Small intestine (tissue), 7 donors: ENCODE results near the gene TMSB15C. TPM values are rescaled to one million over a fixed set of nuclear protein-coding genes. Genes with fewer than 3 reads are reported as not detected.
"Not testable (repeated sequence)": the region's sequence is repeated elsewhere in the genome, so short reads cannot be mapped to it uniquely, and the experiment has no call there.

Source experiments
- DNase-seq, 2 donors: peaks; one replicate each; pipeline versions ENCODE4 v3.0.0 to v3.0.0-alpha.2; 2013
- FAIRE-seq: peaks from 2 replicates; lab custom pipeline; 2012; peaks lifted over from hg19 to GRCh38; lab: Jason Lieb, UNC
- H3K27ac ChIP-seq, 3 donors: one replicate each; pipeline ENCODE4 v1.5.1; 2013; ENCODE audit warnings: low read length in 2 of 3, mild to moderate bottlenecking in 2 of 3, control low read depth in 1 of 3, inconsistent platforms in 1 of 3, low read depth in 1 of 3, moderate library complexity in 1 of 3
- H3K27me3 ChIP-seq, 3 donors: one replicate each; pipeline ENCODE4 v1.6.1; 2013; ENCODE audit warnings: low read length in 3 of 3, inconsistent platforms in 1 of 3; ENCODE audit not compliant: control insufficient read depth in 3 of 3, insufficient read depth in 3 of 3
- H3K36me3 ChIP-seq, 3 donors: one replicate each; pipeline ENCODE4 v1.6.1; 2013; ENCODE audit warnings: low read length in 3 of 3, inconsistent platforms in 1 of 3, low read depth in 1 of 3, mild to moderate bottlenecking in 1 of 3, moderate library complexity in 1 of 3; ENCODE audit not compliant: control insufficient read depth in 3 of 3, insufficient read depth in 2 of 3
- H3K4me1 ChIP-seq, 3 donors: one replicate each; pipeline ENCODE4 v1.6.1; 2013; ENCODE audit warnings: low read length in 2 of 3, inconsistent platforms in 1 of 3, low read depth in 1 of 3, mild to moderate bottlenecking in 1 of 3, moderate library complexity in 1 of 3; ENCODE audit not compliant: control insufficient read depth in 3 of 3, insufficient read depth in 2 of 3
- H3K4me3 ChIP-seq, 3 donors: one replicate each; pipeline ENCODE4 v1.5.1; 2013; ENCODE audit warnings: low read length in 3 of 3, control low read depth in 1 of 3, inconsistent platforms in 1 of 3, low read depth in 1 of 3, mild to moderate bottlenecking in 1 of 3, moderate library complexity in 1 of 3
- H3K9me3 ChIP-seq, 2 donors: one replicate each; pipeline ENCODE4 v1.6.1; 2013; ENCODE audit warnings: low read depth in 1 of 2, low read length in 1 of 2; ENCODE audit not compliant: control insufficient read depth in 2 of 2, insufficient read depth in 1 of 2
- WGBS, 3 donors: extraction: QIAGEN DNeasy Blood & Tissue Kit; methylation state at CpG; one replicate each; pipeline ENCODE4 v1.1.7; 2013; 5-methylcytosine and 5-hydroxymethylcytosine counted together
- polyA plus RNA-seq, 4 donors: library from polyadenylated mRNA; stranded (reverse) in 3 of 4; unstranded in 1 of 4; fragments of 200-250 nt in 3 of 4; fragments of 120-200 nt in 1 of 4; gene quantifications; one replicate each; pipeline versions ENCODE4 v1.2.1 to v1.2.3, GENCODE V29; 2013
- donor health status: healthy with polysubstance abuse.
- donor health status: control.
- donor health status: control.
- donor health status: Bipolar disorder and iron deficiency.
- donor health status: healthy.

Gene TMSB15C
- polyA plus RNA-seq, 4 donors, result 0.54 to 2.9 TPM; not detected in 2

DNA sequence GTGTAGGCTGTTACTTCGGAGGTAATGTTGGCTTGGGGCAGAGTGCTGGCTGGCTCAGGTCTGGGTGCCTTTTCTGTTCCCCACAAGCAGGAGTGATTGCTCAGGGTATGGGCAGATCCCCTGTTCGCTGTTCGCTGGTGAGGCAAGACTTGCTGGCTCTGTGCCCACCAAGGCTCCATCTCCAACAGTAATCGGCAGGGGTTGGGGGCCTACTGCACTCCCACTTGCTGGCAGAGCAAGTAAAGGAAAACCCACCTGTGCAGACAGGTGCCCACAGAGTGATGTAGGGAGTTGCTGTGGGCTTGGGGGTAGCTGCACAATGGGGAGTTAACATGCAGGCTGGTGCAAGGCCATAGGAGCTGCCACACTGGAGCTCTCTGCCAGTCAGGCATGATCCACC lies 8.0 kb upstream of the TMSB15C start:
- Histone ChIP-seq H3K4me3 (no peak overlapping the region), H3K9me3 (no peaks in the 10 kb centered on the region), H3K36me3 (no peaks in the 10 kb centered on the region), H3K27me3 (no peaks in the 10 kb centered on the region), H3K4me1 (no peaks in the 10 kb centered on the region), H3K27ac (no peak overlapping the region)
- FAIRE-seq (no peak), DNase-seq (no peak)
- 65 to 86% (median 74%) methylated on average over 4 of the region's 4 CpGs for WGBS, 3 donors

DNA sequence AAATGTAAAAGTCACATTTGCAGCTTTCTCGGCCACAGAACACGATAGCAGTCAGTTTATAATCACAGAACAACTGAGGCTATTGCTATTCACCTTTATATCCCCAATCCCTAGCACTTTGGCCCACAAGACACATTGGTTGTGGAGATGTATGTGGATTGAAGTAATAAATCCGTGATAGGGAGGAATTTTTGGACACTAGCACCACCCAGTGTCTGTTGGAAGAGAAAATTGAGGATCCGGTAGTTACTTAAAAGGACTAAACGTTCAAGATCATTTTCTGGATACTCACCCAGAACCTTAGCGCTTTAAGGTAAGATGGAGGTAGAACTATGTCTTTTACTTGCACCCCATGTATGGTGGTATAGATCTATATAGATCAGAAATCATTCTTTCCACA lies 1.8 kb upstream of the TMSB15C start:
- H3K9me3 ChIP-seq, FAIRE-seq, DNase-seq, H3K4me3 ChIP-seq, H3K4me1 ChIP-seq, H3K36me3 ChIP-seq, H3K27ac ChIP-seq, H3K27me3 ChIP-seq: not testable (repeated sequence)
- WGBS, 3 donors, result no CpG with 5 or more reads among the region's 6 CpGs

DNA sequence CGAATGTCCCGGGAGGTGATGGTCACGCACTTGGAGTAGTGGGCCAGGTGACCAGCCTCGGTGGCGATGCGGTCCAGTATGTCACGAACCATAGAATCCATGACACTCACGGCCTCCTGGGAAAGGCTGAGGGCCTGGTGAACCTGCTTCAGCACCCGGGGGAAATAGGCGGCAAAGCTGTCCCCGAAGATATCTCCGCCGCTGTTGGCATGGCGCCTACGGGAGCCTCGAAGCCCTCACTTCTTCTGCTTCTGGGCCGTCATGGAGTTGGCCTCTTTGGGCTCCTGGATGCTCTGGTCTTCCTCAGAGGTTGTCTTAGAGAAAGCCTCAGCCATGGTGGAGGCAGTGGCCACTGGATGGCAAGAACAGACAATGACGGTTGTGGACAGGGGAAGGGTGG lies 13.4 kb downstream of the TMSB15C start:
- FAIRE-seq, DNase-seq: not testable (repeated sequence)

DNA sequence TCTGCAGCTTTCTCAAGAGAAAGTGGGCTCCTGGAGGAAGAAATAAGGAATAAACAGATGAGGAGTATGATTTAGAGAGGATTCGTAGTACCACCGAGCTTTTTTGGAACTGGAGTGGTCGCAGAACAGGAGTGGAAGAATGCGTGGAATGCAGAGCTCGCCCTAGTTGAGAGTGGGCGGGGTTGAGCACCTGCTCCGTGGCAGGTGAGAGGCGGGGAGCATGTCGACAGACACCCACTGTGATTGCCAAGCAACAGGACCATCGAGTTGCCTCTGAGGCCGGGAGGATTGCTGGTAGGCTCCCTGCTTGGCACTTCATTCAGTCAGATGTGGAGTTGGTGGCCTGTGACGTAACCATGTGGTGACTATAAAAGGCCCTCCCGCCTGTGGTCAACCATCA lies 21.1 kb downstream of the TMSB15C start:
- H3K4me1 ChIP-seq, H3K27me3 ChIP-seq, H3K4me3 ChIP-seq, DNase-seq, H3K27ac ChIP-seq, H3K36me3 ChIP-seq, FAIRE-seq, H3K9me3 ChIP-seq: not testable (repeated sequence)
- WGBS, 3 donors, result no CpG with 5 or more reads among the region's 13 CpGs

More for the DNA sequence above, 13.4 kb downstream of the TMSB15C start:
- 96 to 100% (median 97%) methylated on average over 5 to 10 of the region's 18 CpGs for WGBS, 3 donors
- not testable (repeated sequence) for H3K36me3 ChIP-seq, H3K4me3 ChIP-seq, H3K4me1 ChIP-seq, H3K27ac ChIP-seq, H3K9me3 ChIP-seq, H3K27me3 ChIP-seq

DNA sequence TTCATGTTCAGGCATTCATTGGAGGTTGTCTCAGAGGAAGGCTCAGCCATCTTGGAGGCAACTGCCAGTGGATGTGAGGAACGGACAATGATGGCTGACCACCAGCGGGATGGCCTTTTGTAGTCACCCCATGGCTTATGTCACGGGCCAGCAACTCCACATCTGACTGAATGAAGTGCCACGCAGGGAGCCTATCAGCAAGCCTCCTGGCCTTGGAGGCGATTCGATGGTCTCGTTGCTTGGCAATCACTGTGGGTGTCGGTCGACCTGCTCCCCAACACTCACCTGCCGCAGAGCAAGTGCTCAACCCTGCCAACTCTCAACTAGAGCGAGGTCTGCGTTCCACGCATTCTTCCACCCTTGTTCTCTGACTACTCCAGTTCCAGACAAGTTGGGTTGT lies 28.9 kb downstream of the TMSB15C start:
- H3K36me3 ChIP-seq, result no peaks in the 10 kb centered on the region
- no peak overlapping the region for H3K4me3 ChIP-seq
- DNase-seq (no peak), FAIRE-seq (no peak)
- no peaks in the 10 kb centered on the region for H3K4me1 ChIP-seq
- no peak overlapping the region for H3K27ac ChIP-seq
- WGBS, 3 donors, result 86 to 92% (median 88%) methylated on average over 12 to 13 of the region's 13 CpGs
- no peaks in the 10 kb centered on the region for H3K9me3 ChIP-seq
- no peaks in the 10 kb centered on the region for H3K27me3 ChIP-seq

DNA sequence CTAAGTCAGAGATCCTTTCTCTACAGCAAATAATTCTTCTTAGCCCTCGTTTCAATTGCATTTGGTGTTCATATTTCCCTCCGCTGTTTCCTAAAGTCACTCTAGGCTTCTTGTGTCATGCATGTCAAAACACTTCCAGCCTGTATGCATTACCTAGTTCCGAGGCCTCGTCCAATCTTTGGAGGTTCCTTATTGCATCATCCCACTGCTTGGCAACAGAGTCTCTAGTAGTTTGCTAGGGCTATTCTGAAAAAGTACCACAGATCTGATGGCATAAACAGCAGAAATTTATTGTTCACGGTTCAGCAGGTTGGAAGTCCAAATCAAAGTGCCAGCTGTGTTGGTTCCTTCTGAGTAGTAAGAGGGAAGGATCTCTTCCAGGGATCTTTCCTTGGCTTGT lies 30.4 kb downstream of the TMSB15C start:
- DNase-seq, result no peak
- no peaks in the 10 kb centered on the region for H3K9me3 ChIP-seq
- H3K36me3 ChIP-seq, result no peaks in the 10 kb centered on the region
- no peaks in the 10 kb centered on the region for H3K27me3 ChIP-seq
- H3K4me1 ChIP-seq, result no peaks in the 10 kb centered on the region
- no peak overlapping the region for H3K4me3 ChIP-seq
- WGBS, 3 donors, result 69 to 84% (median 75%) methylated on average over 5 of the region's 5 CpGs
- no peak overlapping the region for H3K27ac ChIP-seq
- no peak for FAIRE-seq

DNA sequence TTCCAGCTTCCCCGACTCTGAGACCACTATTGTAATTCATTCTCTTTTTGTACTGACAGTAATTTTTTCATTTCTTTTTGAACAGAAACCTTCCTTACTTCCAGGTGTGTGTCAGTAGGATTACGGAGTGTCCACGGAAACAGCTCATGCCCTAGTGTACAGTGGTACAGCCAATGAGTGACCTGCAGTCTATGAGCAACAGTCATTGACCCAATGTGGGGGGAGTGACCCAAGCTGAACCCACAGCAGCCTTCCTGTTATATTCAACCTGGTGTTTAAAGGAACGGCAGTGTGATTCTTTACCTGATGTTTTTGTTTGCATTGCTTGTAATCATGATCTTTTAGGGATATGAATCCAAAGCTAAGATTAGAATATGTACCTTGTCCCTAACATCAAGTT lies 35.0 kb downstream of the TMSB15C start:
- FAIRE-seq (no peak), DNase-seq (no peak)
- no peaks in the 10 kb centered on the region for H3K36me3 ChIP-seq
- H3K4me1 ChIP-seq, result no peaks in the 10 kb centered on the region
- no peaks in the 10 kb centered on the region for H3K27me3 ChIP-seq
- 49 to 77% (median 72%) methylated on average over 4 of the region's 4 CpGs for WGBS, 3 donors
- no peak overlapping the region for H3K27ac ChIP-seq
- no peaks in the 10 kb centered on the region for H3K9me3 ChIP-seq
- H3K4me3 ChIP-seq, result no peak overlapping the region

DNA sequence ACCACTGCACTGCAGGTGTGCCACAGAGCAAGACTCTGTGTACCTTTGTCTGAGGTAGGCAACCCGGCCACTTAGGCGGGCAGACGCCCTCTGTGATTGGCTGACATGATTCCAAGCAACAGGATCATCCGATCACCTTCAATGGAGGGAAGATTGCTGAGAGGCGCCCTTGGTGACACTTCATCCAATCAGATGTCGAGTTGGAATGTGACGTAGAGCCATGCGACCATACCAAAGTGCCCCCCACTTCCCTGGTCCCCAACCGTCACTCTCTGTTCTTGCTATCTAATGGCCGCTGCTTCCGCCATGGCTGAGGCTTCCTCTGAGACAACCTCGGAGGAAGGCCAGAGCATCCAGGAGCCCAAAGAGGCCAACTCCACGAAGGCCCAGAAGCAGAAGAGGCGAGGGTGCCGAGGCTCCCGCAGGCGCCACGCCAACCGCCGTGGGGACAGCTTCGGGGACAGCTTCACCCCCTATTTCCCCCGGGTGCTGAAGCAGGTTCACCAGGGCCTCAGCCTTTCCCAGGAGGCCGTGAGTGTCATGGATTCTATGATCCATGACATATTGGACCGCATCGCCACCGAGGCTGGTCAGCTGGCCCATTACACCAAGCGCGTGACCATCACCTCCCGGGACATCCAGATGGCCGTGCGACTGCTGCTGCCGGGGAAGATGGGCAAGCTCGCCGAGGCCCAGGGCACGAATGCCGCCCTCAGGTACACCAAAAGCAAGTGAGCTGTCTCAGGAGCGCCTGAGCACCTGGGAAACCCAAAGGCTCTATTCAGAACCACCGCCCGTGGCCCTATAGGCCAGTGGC lies 36.1 kb downstream of the TMSB15C start, which contains the start of gene H2BW2:
Gene H2BW2 (plus strand): TSS at position 268 of the 817 bp plus-strand sequence. CDS start 39 bp downstream, at position 307.
- Histone ChIP-seq H3K9me3 (no peaks in the 10 kb centered on the region), H3K36me3 (no peaks in the 10 kb centered on the region), H3K4me1 (no peaks in the 10 kb centered on the region), H3K27ac (no peak within 1 kb of the TSS), H3K4me3 (no peak within 1 kb of the TSS), H3K27me3 (no peaks in the 10 kb centered on the region)
- 89 to 93% (median 93%) methylated on average over 32 to 39 of the region's 39 CpGs for WGBS, 3 donors
- FAIRE-seq, result no peak
- DNase-seq, result no peak
